ENCODE measurements around the gene DDX42. TPM values are rescaled to one million over a fixed set of nuclear protein-coding genes. Genes with fewer than 3 reads are reported as not detected.

The DDX42 gene
- total RNA-seq, 1 donor from 2014 or later, result 123 TPM

DNA sequence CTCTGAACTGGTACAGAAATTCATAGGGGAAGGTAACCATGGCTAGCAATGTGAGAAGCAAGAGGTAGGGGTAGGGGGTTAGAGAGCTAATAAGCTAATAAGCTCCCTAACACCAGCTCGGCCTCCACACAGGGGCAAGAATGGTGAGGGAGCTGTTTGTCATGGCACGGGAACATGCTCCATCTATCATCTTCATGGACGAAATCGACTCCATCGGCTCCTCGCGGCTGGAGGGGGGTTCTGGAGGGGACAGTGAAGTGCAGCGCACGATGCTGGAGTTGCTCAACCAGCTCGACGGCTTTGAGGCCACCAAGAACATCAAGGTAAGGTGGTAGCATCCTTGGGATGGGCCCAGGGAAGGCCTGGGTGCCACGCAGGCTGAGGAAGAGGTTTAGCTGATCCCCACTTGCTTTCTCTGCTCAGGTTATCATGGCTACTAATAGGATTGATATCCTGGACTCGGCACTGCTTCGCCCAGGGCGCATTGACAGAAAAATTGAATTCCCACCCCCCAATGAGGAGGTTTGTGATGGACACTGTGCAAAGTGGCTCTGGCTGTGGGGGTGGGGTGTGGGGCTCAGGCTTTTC is 57.0 kb downstream of the DDX42 start:
- Mint-ChIP-seq H3K9me3 (ENCODE audit: unreplicated experiment) (no peaks in the 10 kb centered on the region), H3K27ac (ENCODE audit: unreplicated experiment) (no peak overlapping the region), H3K36me3 (ENCODE audit: unreplicated experiment) (peaks cover 47% of the 10 kb centered on the region), H3K27me3 (ENCODE audit: unreplicated experiment) (no peaks in the 10 kb centered on the region), H3K4me1 (ENCODE audit: unreplicated experiment) (peaks cover 20% of the 10 kb centered on the region), H3K4me3 (ENCODE audit: unreplicated experiment) (no peak overlapping the region)
- TF ChIP-seq, protein P1, sequence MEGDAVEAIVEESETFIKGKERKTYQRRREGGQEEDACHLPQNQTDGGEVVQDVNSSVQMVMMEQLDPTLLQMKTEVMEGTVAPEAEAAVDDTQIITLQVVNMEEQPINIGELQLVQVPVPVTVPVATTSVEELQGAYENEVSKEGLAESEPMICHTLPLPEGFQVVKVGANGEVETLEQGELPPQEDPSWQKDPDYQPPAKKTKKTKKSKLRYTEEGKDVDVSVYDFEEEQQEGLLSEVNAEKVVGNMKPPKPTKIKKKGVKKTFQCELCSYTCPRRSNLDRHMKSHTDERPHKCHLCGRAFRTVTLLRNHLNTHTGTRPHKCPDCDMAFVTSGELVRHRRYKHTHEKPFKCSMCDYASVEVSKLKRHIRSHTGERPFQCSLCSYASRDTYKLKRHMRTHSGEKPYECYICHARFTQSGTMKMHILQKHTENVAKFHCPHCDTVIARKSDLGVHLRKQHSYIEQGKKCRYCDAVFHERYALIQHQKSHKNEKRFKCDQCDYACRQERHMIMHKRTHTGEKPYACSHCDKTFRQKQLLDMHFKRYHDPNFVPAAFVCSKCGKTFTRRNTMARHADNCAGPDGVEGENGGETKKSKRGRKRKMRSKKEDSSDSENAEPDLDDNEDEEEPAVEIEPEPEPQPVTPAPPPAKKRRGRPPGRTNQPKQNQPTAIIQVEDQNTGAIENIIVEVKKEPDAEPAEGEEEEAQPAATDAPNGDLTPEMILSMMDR (IDR thresholded peaks at IDR 0.05), result no peak
- no peak for DNase-seq (ENCODE audit: extremely low spot score, unreplicated experiment)

DNA sequence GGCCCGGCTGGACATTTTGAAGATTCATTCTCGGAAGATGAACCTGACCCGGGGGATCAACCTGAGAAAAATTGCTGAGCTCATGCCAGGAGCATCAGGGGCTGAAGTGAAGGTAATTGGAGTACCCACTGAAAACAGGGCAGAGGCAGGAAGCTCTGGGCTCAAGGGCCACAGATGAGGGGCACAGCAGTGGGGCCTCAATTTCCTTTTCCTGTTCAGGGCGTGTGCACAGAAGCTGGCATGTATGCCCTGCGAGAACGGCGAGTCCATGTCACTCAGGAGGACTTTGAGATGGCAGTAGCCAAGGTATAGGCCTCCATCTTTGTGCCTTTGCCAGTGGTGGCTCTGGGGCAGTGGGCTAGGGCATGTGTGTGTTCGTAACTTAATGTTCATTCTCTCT is 57.5 kb downstream of the DDX42 start:
- peaks cover 15% of the 10 kb centered on the region for H3K4me1 Mint-ChIP-seq (ENCODE audit: unreplicated experiment)
- H3K4me3 Mint-ChIP-seq (ENCODE audit: unreplicated experiment), result no peak overlapping the region
- no peak overlapping the region for H3K27ac Mint-ChIP-seq (ENCODE audit: unreplicated experiment)
- no peaks in the 10 kb centered on the region for H3K27me3 Mint-ChIP-seq (ENCODE audit: unreplicated experiment)
- TF ChIP-seq, protein P1 (IDR thresholded peaks at IDR 0.05), result no peak
- peaks cover 48% of the 10 kb centered on the region for H3K36me3 Mint-ChIP-seq (ENCODE audit: unreplicated experiment)
- DNase-seq (ENCODE audit: extremely low spot score, unreplicated experiment), result no peak
- no peaks in the 10 kb centered on the region for H3K9me3 Mint-ChIP-seq (ENCODE audit: unreplicated experiment)

DNA sequence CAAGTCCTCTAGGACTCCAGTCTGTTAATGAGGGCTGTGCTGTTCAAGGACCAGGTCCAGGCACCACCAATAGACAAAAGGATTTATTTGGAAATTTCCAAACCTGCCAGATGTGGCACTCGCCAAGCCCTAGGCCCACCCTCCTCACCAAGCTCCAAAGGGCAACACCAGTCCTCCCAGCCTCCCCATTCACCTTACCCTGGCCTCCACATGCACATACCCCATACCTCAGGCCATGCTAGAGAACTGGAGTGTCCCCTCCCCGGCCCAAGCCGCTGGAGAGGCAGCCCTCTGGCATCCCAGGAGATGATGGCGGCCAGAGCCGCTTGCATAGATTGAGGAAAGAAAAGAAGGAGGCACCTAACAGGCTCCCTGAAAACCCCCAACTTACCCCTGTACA is 58.0 kb downstream of the DDX42 start:
- peaks cover 50% of the 10 kb centered on the region for H3K36me3 Mint-ChIP-seq (ENCODE audit: unreplicated experiment)
- no peak overlapping the region for H3K27ac Mint-ChIP-seq (ENCODE audit: unreplicated experiment)
- no peaks in the 10 kb centered on the region for H3K9me3 Mint-ChIP-seq (ENCODE audit: unreplicated experiment)
- H3K4me3 Mint-ChIP-seq (ENCODE audit: unreplicated experiment), result no peak overlapping the region
- H3K4me1 Mint-ChIP-seq (ENCODE audit: unreplicated experiment), result peaks cover 13% of the 10 kb centered on the region
- no peak for DNase-seq (ENCODE audit: extremely low spot score, unreplicated experiment)
- no peaks in the 10 kb centered on the region for H3K27me3 Mint-ChIP-seq (ENCODE audit: unreplicated experiment)
- TF ChIP-seq, protein P1 (IDR thresholded peaks at IDR 0.05), result no peak

DNA sequence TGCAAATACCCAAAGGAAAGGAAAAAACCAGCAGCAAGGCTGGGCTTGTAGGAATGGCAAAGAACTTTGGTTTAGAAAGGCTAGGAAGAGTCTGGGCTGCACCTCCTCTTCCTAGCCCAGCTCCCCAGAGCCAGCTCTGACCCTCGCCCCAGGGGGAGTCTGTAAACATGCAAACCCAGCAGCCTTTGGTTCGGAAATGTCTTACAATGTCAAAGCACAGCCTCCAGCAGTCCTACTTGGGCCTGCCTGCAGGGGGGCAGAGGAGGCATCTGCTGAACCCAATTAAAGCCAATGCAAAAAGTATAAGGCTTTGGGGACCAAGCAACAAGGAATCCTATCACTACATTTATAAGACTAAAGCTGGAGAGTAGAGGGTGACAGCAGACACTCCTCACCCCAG is 58.5 kb downstream of the DDX42 start:
- Mint-ChIP-seq H3K4me3 (ENCODE audit: unreplicated experiment) (no peak overlapping the region), H3K36me3 (ENCODE audit: unreplicated experiment) (peaks cover 53% of the 10 kb centered on the region), H3K4me1 (ENCODE audit: unreplicated experiment) (peaks cover 13% of the 10 kb centered on the region), H3K27ac (ENCODE audit: unreplicated experiment) (no peak overlapping the region), H3K9me3 (ENCODE audit: unreplicated experiment) (no peaks in the 10 kb centered on the region), H3K27me3 (ENCODE audit: unreplicated experiment) (no peaks in the 10 kb centered on the region)
- DNase-seq (ENCODE audit: extremely low spot score, unreplicated experiment), result no peak
- TF ChIP-seq, protein P1 (IDR thresholded peaks at IDR 0.05), result no peak

DNA sequence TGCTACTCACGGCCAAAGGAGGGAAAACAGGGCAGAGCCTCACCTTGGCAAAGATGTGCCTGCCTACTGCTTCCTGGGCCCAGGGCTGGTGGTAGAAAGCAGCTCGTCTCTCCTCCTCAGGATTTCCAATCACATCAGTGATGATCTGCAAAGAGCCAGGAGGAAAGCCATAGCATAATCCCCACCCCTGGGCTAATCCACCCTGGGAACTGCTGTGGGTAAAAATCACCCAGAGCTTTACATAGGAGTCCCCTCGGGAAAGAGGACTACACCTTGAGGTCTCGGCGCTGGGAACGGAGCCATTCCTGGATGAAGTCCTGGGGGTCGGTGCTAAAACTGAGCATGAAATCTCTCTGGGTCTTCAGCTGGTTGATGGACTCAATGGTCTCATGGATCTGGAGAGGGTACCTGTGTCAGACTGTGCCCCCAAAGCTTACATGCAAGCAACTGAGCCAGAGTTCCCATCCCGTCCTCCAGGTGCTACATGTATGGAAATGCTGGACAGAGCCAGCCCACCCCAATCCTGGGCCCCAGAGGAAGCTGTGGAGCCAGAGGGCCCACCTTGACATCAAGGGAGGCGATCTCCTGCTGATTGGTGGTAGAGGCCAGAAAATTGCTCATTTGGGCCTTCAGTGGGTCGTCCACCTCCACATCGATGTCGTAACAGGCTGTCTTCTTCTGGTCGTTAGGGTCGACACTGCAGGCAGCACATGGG is 59.2 kb downstream of the DDX42 start:
- no peak for DNase-seq (ENCODE audit: extremely low spot score, unreplicated experiment)
- Mint-ChIP-seq H3K27me3 (ENCODE audit: unreplicated experiment) (no peaks in the 10 kb centered on the region), H3K9me3 (ENCODE audit: unreplicated experiment) (no peaks in the 10 kb centered on the region), H3K4me3 (ENCODE audit: unreplicated experiment) (no peak overlapping the region), H3K27ac (ENCODE audit: unreplicated experiment) (no peak overlapping the region), H3K4me1 (ENCODE audit: unreplicated experiment) (peaks cover 13% of the 10 kb centered on the region), H3K36me3 (ENCODE audit: unreplicated experiment) (peaks cover 53% of the 10 kb centered on the region)
- TF ChIP-seq, protein P1 (IDR thresholded peaks at IDR 0.05), result no peak

All from osteocyte (in vitro differentiated cells).